HepG2 (cell line): ENCODE results near the gene PRRC2A. TPM values are rescaled to one million over a fixed set of nuclear protein-coding genes. Genes with fewer than 3 reads are reported as not detected.
A peak's percentile ranks its signal among the peaks of the same experiment; 100 is the strongest.

Source experiments
- DRAP1 ChIP-seq: IDR thresholded peaks from 2 replicates; pipeline ENCODE4 v1.6.1; 2016; ENCODE audit warnings: missing genetic modification reagents, missing compliant biosample characterization
- NFYC ChIP-seq: IDR thresholded peaks from 2 replicates; pipeline ENCODE4 v1.6.1; 2016; ENCODE audit warnings: missing genetic modification reagents, missing compliant biosample characterization
- PBX3 ChIP-seq: sonication (generic); formaldehyde crosslinking; IDR thresholded peaks from 2 replicates; pipeline ENCODE4 v1.8.1; 2023; ENCODE audit warnings: missing genetic modification reagents, inconsistent platforms, borderline replicate concordance
- SIN3B ChIP-seq: fragments of 150-350 bp; IDR thresholded peaks from 2 replicates; pipeline ENCODE4 v1.6.1; 2014; ENCODE audit warnings: low read length
- TRAFD1 ChIP-seq: sonication (generic); formaldehyde crosslinking; IDR thresholded peaks from 2 replicates; pipeline ENCODE4 v1.5.1; 2020; ENCODE audit warnings: missing genetic modification reagents, mild to moderate bottlenecking, borderline replicate concordance
- ZFX ChIP-seq: sonication (generic); formaldehyde crosslinking; IDR thresholded peaks from 2 replicates; pipeline ENCODE4 v1.4.0; 2020; ENCODE audit warnings: mild to moderate bottlenecking, low read depth, missing genetic modification reagents, moderate library complexity
- ZNF138 ChIP-seq: sonication (generic); formaldehyde crosslinking; IDR thresholded peaks from 2 replicates; pipeline ENCODE4 v1.5.0; 2020; ENCODE audit warnings: mild to moderate bottlenecking, low read depth, missing genetic modification reagents
- ZNF574 ChIP-seq: sonication (generic); formaldehyde crosslinking; IDR thresholded peaks from 2 replicates; pipeline ENCODE4 v1.4.0; 2020; ENCODE audit warnings: missing genetic modification reagents
- ZNF607 ChIP-seq: sonication (generic); formaldehyde crosslinking; IDR thresholded peaks from 2 replicates; pipeline ENCODE4 v1.5.1; 2020; ENCODE audit warnings: missing genetic modification reagents, mild to moderate bottlenecking, borderline replicate concordance
- ZNF788 ChIP-seq: sonication (generic); formaldehyde crosslinking; IDR thresholded peaks from 2 replicates; pipeline ENCODE4 v1.5.0; 2020; ENCODE audit warnings: mild to moderate bottlenecking, missing genetic modification reagents, borderline replicate concordance
- polyA plus RNA-seq, 8 experiments: library from polyadenylated mRNA; depleted of rRNA in 3 of 8; stranded (reverse) in 7 of 8; unstranded in 1 of 8; fragments of >200 nt; fragmentation: Illumina TruSeq in 4 of 8; extraction: Trizol in 4 of 8; gene quantifications; 2 replicates each; pipeline versions ENCODE4 v1.2.1 to v1.2.3, GENCODE V29; 2011 to 2016; ENCODE audit warnings: low read depth in 4 of 8, missing spikeins in 1 of 8, mixed read lengths in 1 of 8; ENCODE audit not compliant: insufficient read depth in 1 of 8
- total RNA-seq, 5 experiments: library from RNA; depleted of rRNA; stranded (reverse); fragments of >200 nt; fragmentation: Illumina TruSeq; extraction: Trizol; gene quantifications; 2 replicates each; pipeline ENCODE4 v1.2.3, GENCODE V29; 2016; ENCODE audit warnings: low read depth in 1 of 5
- TF ChIP-seq, protein P1 (sequence below): fragments of 450-650 bp; IDR thresholded peaks from 2 replicates; pipeline ENCODE4 v1.6.1; 2016
- TF ChIP-seq, protein P2 (sequence below): sonication (generic); formaldehyde crosslinking; IDR thresholded peaks from 2 replicates; pipeline ENCODE4 v1.4.0; 2020; ENCODE audit warnings: mild to moderate bottlenecking, missing genetic modification reagents

The PRRC2A gene
- total and polyA plus RNA-seq, 2 of the 13 experiments (the other 11 are each of a cell fraction or from before 2014, with no cell fraction given), result 38.9 to 47.4 TPM

GRCh38 chr6:31652925-31653724, 32.6 kb downstream of the PRRC2A start (continued):
- TF ChIP-seq ZNF574 (0 out of 2 replicates have a peak, but pooled peaks have one; percentile 12), ZNF138 (peak; percentile 89; the same call in 1 of the 2 replicates), NFYC (CRISPR knock-in tag) (peak; percentile 17; the same call in 1 of the 2 replicates), SIN3B (peak; percentile 25; the same call in 1 of the 2 replicates), TRAFD1 (CRISPR knock-in tag) (no peak), PBX3 (CRISPR knock-in tag) (0 out of 2 replicates have a peak, but pooled peaks have one; percentile 20), ZNF607 (no peak), ZNF788 (CRISPR knock-in tag) (peak; percentile 8; the same call in 1 of the 2 replicates), DRAP1 (CRISPR knock-in tag) (peak; percentile 83), ZFX (peak; percentile 48; the same call in 1 of the 2 replicates)
- TF ChIP-seq, protein P1, sequence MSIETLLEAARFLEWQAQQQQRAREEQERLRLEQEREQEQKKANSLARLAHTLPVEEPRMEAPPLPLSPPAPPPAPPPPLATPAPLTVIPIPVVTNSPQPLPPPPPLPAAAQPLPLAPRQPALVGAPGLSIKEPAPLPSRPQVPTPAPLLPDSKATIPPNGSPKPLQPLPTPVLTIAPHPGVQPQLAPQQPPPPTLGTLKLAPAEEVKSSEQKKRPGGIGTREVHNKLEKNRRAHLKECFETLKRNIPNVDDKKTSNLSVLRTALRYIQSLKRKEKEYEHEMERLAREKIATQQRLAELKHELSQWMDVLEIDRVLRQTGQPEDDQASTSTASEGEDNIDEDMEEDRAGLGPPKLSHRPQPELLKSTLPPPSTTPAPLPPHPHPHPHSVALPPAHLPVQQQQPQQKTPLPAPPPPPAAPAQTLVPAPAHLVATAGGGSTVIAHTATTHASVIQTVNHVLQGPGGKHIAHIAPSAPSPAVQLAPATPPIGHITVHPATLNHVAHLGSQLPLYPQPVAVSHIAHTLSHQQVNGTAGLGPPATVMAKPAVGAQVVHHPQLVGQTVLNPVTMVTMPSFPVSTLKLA, result no peak
- TF ChIP-seq, protein P2, sequence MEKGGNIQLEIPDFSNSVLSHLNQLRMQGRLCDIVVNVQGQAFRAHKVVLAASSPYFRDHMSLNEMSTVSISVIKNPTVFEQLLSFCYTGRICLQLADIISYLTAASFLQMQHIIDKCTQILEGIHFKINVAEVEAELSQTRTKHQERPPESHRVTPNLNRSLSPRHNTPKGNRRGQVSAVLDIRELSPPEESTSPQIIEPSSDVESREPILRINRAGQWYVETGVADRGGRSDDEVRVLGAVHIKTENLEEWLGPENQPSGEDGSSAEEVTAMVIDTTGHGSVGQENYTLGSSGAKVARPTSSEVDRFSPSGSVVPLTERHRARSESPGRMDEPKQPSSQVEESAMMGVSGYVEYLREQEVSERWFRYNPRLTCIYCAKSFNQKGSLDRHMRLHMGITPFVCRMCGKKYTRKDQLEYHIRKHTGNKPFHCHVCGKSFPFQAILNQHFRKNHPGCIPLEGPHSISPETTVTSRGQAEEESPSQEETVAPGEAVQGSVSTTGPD, result peak; percentile 46
